Pancreas (tissue), 10 donors: ENCODE data around the gene CCDC186. TPM values are rescaled to one million over a fixed set of nuclear protein-coding genes. Genes with fewer than 3 reads are reported as not detected.

Experiments
- ATAC-seq, 4 donors: fragments of 200-7000 bp; cut with Tn5 transposase; one replicate each; pipeline versions ENCODE4 v1.8.0 to v1.9.1; 2020; ENCODE audit warnings: mild to moderate bottlenecking in 4 of 4, moderate library complexity in 4 of 4
- DNase-seq, 6 donors: peaks; one replicate each; pipeline ENCODE4 v3.0.0-alpha.2; 2020
- FAIRE-seq: peaks from 2 replicates; lab custom pipeline; 2012; peaks lifted over from hg19 to GRCh38; lab: Jason Lieb, UNC
- H3K27ac ChIP-seq, 4 donors: fragments of 200-600 bp; sonication (generic); 1 replicate in 3 of 4; 2 replicates in 1 of 4; pipeline versions ENCODE4 v1.5.0 to v1.8.0; 2020
- H3K27me3 ChIP-seq, 4 donors: fragments of 200-600 bp; one replicate each; pipeline ENCODE4 v1.8.0; 2021
- H3K36me3 ChIP-seq, 3 donors: fragments of 200-600 bp; sonication (generic) in 1 of 3; one replicate each; pipeline versions ENCODE4 v1.5.0 to v1.8.0; 2020 to 2021
- H3K4me1 ChIP-seq, 3 donors: fragments of 200-600 bp; one replicate each; pipeline ENCODE4 v1.8.0; 2021
- H3K4me3 ChIP-seq, 4 donors: fragments of 200-600 bp; sonication (generic) in 2 of 4; one replicate each; pipeline versions ENCODE4 v1.5.0 to v1.8.0; 2020 to 2021
- H3K9me3 ChIP-seq, 4 donors: fragments of 200-600 bp; one replicate each; pipeline ENCODE4 v1.8.0; 2021
- CTCF ChIP-seq, 4 donors: fragments of 200-600 bp; sonication (generic) in 3 of 4; IDR thresholded peaks; one replicate each; pipeline versions ENCODE4 v1.5.0 to v1.8.0; 2021; ENCODE audit warnings: antibody characterized with exemption in 4 of 4
- WGBS, 2 donors: extraction: QIAGEN DNeasy Blood & Tissue Kit; methylation state at CpG; one replicate each; pipeline ENCODE4 v1.1.7; 2013; 5-methylcytosine and 5-hydroxymethylcytosine counted together
- intact Hi-C, 3 donors: fragments of 100-400 bp; cut with DNase I; formaldehyde crosslinking; loops; one replicate each; pipeline versions ENCODE4 v1.11.1 to v1.14.2; 2022
- polyA plus RNA-seq, 2 donors: library from polyadenylated mRNA; stranded (reverse); fragments of 200-250 nt; gene quantifications; one replicate each; pipeline ENCODE4 v1.2.3, GENCODE V29; 2013
- total RNA-seq, 6 donors: library from RNA; stranded (reverse); fragmentation: NEBNext Ultra II Directional in 4 of 6; extraction: Animal tissue kit (Norgen Biotek cat#: 25700) in 4 of 6; gene quantifications; one replicate each; pipeline versions ENCODE4 v1.2.1 to v1.2.4, GENCODE V29; 2021 to 2023
- donor health status: healthy with polysubstance abuse.
- donor health status: DM: no; HTN: no; CAD: no; lungs with moderate emphysema.
- donor health status: DM: no; HTN: no; CAD: no.
- donor health status: control.
- donor health status: control.
- donor health status: Bipolar disorder and iron deficiency.
- donor health status: DM: yes; HTN: yes; CAD: no.
- donor health status: DM: no; HTN: no; CAD: no.
- donor health status: DM: no; HTN: no; CAD: no.
- donor health status: DM: yes; HTN: yes; CAD: no.

Gene CCDC186
- total and polyA plus RNA-seq, 8 donors: 5.1 to 29.5 (median 22.6) TPM

GRCh38 chr10:114199239-114199638 is 25.2 kb upstream of the CCDC186 start:
- no peak overlapping the region for H3K27ac ChIP-seq
- no peaks in the 10 kb centered on the region for H3K27me3 ChIP-seq
- no peak overlapping the region for H3K4me3 ChIP-seq
- intact Hi-C loops: no loop called here
- TF ChIP-seq CTCF (IDR thresholded peaks at IDR 0.05): no peak
- DNase-seq: no peak
- H3K9me3 ChIP-seq: no peaks in the 10 kb centered on the region
- H3K4me1 ChIP-seq: no peaks in the 10 kb centered on the region
- no peak for FAIRE-seq
- WGBS, 2 donors: 95 to 99% methylated on average over 4 of the region's 4 CpGs
- no peak for ATAC-seq
- no peaks in the 10 kb centered on the region for H3K36me3 ChIP-seq

GRCh38 chr10:114195079-114195478 is 21.1 kb upstream of the CCDC186 start:
- FAIRE-seq: no peak
- Histone ChIP-seq H3K27ac (no peak overlapping the region), H3K4me1 (no peaks in the 10 kb centered on the region), H3K9me3 (no peaks in the 10 kb centered on the region), H3K4me3 (no peak overlapping the region), H3K27me3 (no peaks in the 10 kb centered on the region), H3K36me3 (no peaks in the 10 kb centered on the region)
- no peak for ATAC-seq
- WGBS, 2 donors: 90 to 91% methylated on average over 2 of the region's 2 CpGs
- DNase-seq: no peak
- intact Hi-C loops: no loop called here
- no peak for TF ChIP-seq CTCF (IDR thresholded peaks at IDR 0.05)

- H3K4me1 ChIP-seq: no peaks in the 10 kb centered on the region
- intact Hi-C loops: no loop called here
- no peak for DNase-seq
- ATAC-seq: no peak
- no peaks in the 10 kb centered on the region for H3K9me3 ChIP-seq
- FAIRE-seq: no peak
- WGBS, 2 donors: 87 to 88% methylated on average over 8 of the region's 8 CpGs
- no peak overlapping the region for H3K27ac ChIP-seq
- TF ChIP-seq CTCF (IDR thresholded peaks at IDR 0.05): no peak
- H3K36me3 ChIP-seq: no peaks in the 10 kb centered on the region
- no peak overlapping the region for H3K4me3 ChIP-seq
- no peaks in the 10 kb centered on the region for H3K27me3 ChIP-seq
Observed at GRCh38 chr10:114189700-114190099, 15.7 kb upstream of the CCDC186 start.

- intact Hi-C loops: no loop called here
- Histone ChIP-seq H3K4me3 (no peak overlapping the region), H3K4me1 (no peaks in the 10 kb centered on the region), H3K27ac (peak overlapping the region in 3 of 4 donors; percentile 3 to 53 (median 12)), H3K36me3 (no peaks in the 10 kb centered on the region), H3K9me3 (no peaks in the 10 kb centered on the region), H3K27me3 (no peaks in the 10 kb centered on the region)
- DNase-seq: no peak
- 66 to 70% methylated on average over 3 of the region's 3 CpGs for WGBS, 2 donors
- no peak for FAIRE-seq
- ATAC-seq: peak in 2 of 4 donors; percentile 49 to 62
- no peak for TF ChIP-seq CTCF (IDR thresholded peaks at IDR 0.05)
Observed at GRCh38 chr10:114188900-114189299, 14.9 kb upstream of the CCDC186 start.

GRCh38 chr10:114188001-114188400 is 14.0 kb upstream of the CCDC186 start:
- Histone ChIP-seq H3K4me3 (no peak overlapping the region), H3K27me3 (no peaks in the 10 kb centered on the region), H3K27ac (peak overlapping the region in 1 of 4 donors; percentile 2), H3K9me3 (no peaks in the 10 kb centered on the region), H3K36me3 (no peaks in the 10 kb centered on the region), H3K4me1 (no peaks in the 10 kb centered on the region)
- intact Hi-C loops: no loop called here
- no peak for FAIRE-seq
- TF ChIP-seq CTCF (IDR thresholded peaks at IDR 0.05): no peak
- ATAC-seq: no peak
- no peak for DNase-seq
- 78 to 85% methylated on average over 3 of the region's 3 CpGs for WGBS, 2 donors
